Measurements from ENCODE around the gene KIR3DL3.

DNA sequence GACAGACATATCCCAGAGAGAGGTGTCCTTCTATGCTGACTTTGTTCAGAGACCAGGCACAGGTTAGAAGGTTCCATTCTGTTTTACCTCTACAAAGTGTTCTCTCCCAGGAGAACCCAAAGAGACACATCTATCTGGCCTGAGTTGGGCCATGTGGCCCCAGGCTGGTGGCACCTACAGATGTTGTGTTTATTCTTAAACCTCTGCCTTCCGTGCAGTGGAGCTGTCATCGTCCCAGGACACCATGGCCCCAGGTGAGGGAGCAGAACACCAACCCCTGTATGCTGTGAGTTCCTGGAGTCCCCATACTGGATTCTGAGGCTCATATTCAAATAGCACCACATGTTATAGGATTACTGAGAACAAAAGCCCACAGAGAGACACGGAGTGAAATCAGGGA is 3.9 kb downstream of the KIR3DL3 start:
- TF ChIP-seq, protein P1, sequence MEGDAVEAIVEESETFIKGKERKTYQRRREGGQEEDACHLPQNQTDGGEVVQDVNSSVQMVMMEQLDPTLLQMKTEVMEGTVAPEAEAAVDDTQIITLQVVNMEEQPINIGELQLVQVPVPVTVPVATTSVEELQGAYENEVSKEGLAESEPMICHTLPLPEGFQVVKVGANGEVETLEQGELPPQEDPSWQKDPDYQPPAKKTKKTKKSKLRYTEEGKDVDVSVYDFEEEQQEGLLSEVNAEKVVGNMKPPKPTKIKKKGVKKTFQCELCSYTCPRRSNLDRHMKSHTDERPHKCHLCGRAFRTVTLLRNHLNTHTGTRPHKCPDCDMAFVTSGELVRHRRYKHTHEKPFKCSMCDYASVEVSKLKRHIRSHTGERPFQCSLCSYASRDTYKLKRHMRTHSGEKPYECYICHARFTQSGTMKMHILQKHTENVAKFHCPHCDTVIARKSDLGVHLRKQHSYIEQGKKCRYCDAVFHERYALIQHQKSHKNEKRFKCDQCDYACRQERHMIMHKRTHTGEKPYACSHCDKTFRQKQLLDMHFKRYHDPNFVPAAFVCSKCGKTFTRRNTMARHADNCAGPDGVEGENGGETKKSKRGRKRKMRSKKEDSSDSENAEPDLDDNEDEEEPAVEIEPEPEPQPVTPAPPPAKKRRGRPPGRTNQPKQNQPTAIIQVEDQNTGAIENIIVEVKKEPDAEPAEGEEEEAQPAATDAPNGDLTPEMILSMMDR (conservative IDR thresholded peaks at IDR 0.05): no peak
- no peak for TF ChIP-seq ZFX (IDR thresholded peaks at IDR 0.05)

Data from C4-2B (cell line).